ENCODE data around the gene AHSG.
"Not testable (repeated sequence)": the region's sequence is repeated elsewhere in the genome, so short reads cannot be mapped to it uniquely, and the experiment has no call there.

Gene AHSG

GRCh38 chr3:186621894-186622650, 9.2 kb downstream of the AHSG start:
- Histone ChIP-seq H3K9ac (ENCODE audit: low read depth, low read length) (no peak overlapping the region), H3K27me3 (ENCODE audit: control insufficient read depth, insufficient read depth, low read length) (peaks cover 26% of the 10 kb centered on the region), H3K4me2 (ENCODE audit: low read length) (no peak overlapping the region), H3K36me3 (ENCODE audit: insufficient read depth, low read length) (no peaks in the 10 kb centered on the region), H3K4me1 (ENCODE audit: control insufficient read depth, insufficient read depth, low read length) (peaks cover 5% of the 10 kb centered on the region), H3K9me3 (replicated peaks; ENCODE audit: low read length) (no peaks in the 10 kb centered on the region), H3K4me3 (ENCODE audit: low read length) (no peak overlapping the region)

- Histone ChIP-seq H3K9me3 (replicated peaks; ENCODE audit: low read length) (no peaks in the 10 kb centered on the region), H3K4me1 (ENCODE audit: control insufficient read depth, insufficient read depth, low read length) (no peaks in the 10 kb centered on the region), H3K9ac (ENCODE audit: low read depth, low read length) (no peak overlapping the region), H3K27me3 (ENCODE audit: control insufficient read depth, insufficient read depth, low read length) (peaks cover 24% of the 10 kb centered on the region), H3K4me2 (ENCODE audit: low read length) (no peak overlapping the region), H3K36me3 (ENCODE audit: insufficient read depth, low read length) (no peaks in the 10 kb centered on the region), H3K4me3 (ENCODE audit: low read length) (no peak overlapping the region)
These were observed 9.9 kb downstream of the AHSG start for GRCh38 chr3:186622651-186623310.

- H3K36me3 ChIP-seq (ENCODE audit: insufficient read depth, low read length): no peaks in the 10 kb centered on the region
- peaks cover 14% of the 10 kb centered on the region for H3K27me3 ChIP-seq (ENCODE audit: control insufficient read depth, insufficient read depth, low read length)
- no peaks in the 10 kb centered on the region for H3K4me1 ChIP-seq (ENCODE audit: control insufficient read depth, insufficient read depth, low read length)
- H3K9ac ChIP-seq (ENCODE audit: low read depth, low read length): no peak overlapping the region
- no peak overlapping the region for H3K4me3 ChIP-seq (ENCODE audit: low read length)
- no peak overlapping the region for H3K4me2 ChIP-seq (ENCODE audit: low read length)
- H3K9me3 ChIP-seq (replicated peaks; ENCODE audit: low read length): no peaks in the 10 kb centered on the region
These were observed 11.7 kb downstream of the AHSG start for GRCh38 chr3:186624598-186624997.

- H3K36me3 ChIP-seq (ENCODE audit: insufficient read depth, low read length): no peaks in the 10 kb centered on the region
- H3K4me1 ChIP-seq (ENCODE audit: control insufficient read depth, insufficient read depth, low read length): no peaks in the 10 kb centered on the region
- H3K9me3 ChIP-seq (replicated peaks; ENCODE audit: low read length): no peaks in the 10 kb centered on the region
- no peak overlapping the region for H3K4me3 ChIP-seq (ENCODE audit: low read length)
- H3K27me3 ChIP-seq (ENCODE audit: control insufficient read depth, insufficient read depth, low read length): peaks cover 15% of the 10 kb centered on the region
- no peak overlapping the region for H3K9ac ChIP-seq (ENCODE audit: low read depth, low read length)
- H3K4me2 ChIP-seq (ENCODE audit: low read length): no peak overlapping the region
These were observed 12.8 kb downstream of the AHSG start for GRCh38 chr3:186625600-186626042.

GRCh38 chr3:186626254-186626847, 13.5 kb downstream of the AHSG start:
- no peak overlapping the region for H3K4me2 ChIP-seq (ENCODE audit: low read length)
- H3K9me3 ChIP-seq (replicated peaks; ENCODE audit: low read length): no peaks in the 10 kb centered on the region
- no peaks in the 10 kb centered on the region for H3K36me3 ChIP-seq (ENCODE audit: insufficient read depth, low read length)
- H3K4me3 ChIP-seq (ENCODE audit: low read length): no peak overlapping the region
- H3K27me3 ChIP-seq (ENCODE audit: control insufficient read depth, insufficient read depth, low read length): peaks cover 15% of the 10 kb centered on the region
- no peak overlapping the region for H3K9ac ChIP-seq (ENCODE audit: low read depth, low read length)
- no peaks in the 10 kb centered on the region for H3K4me1 ChIP-seq (ENCODE audit: control insufficient read depth, insufficient read depth, low read length)

GRCh38 chr3:186627852-186628414, 15.1 kb downstream of the AHSG start:
- no peak overlapping the region for H3K4me2 ChIP-seq (ENCODE audit: low read length)
- no peaks in the 10 kb centered on the region for H3K36me3 ChIP-seq (ENCODE audit: insufficient read depth, low read length)
- H3K27me3 ChIP-seq (ENCODE audit: control insufficient read depth, insufficient read depth, low read length): peaks cover 13% of the 10 kb centered on the region
- no peaks in the 10 kb centered on the region for H3K9me3 ChIP-seq (replicated peaks; ENCODE audit: low read length)
- H3K4me1 ChIP-seq (ENCODE audit: control insufficient read depth, insufficient read depth, low read length): no peaks in the 10 kb centered on the region
- H3K9ac ChIP-seq (ENCODE audit: low read depth, low read length): no peak overlapping the region
- no peak overlapping the region for H3K4me3 ChIP-seq (ENCODE audit: low read length)

- H3K4me2 ChIP-seq (ENCODE audit: low read length): no peak overlapping the region
- H3K4me3 ChIP-seq (ENCODE audit: low read length): no peak overlapping the region
- H3K9ac ChIP-seq (ENCODE audit: low read depth, low read length): no peak overlapping the region
- H3K27me3 ChIP-seq (ENCODE audit: control insufficient read depth, insufficient read depth, low read length): peaks cover 10% of the 10 kb centered on the region
- H3K36me3 ChIP-seq (ENCODE audit: insufficient read depth, low read length): no peaks in the 10 kb centered on the region
- no peaks in the 10 kb centered on the region for H3K4me1 ChIP-seq (ENCODE audit: control insufficient read depth, insufficient read depth, low read length)
- no peaks in the 10 kb centered on the region for H3K9me3 ChIP-seq (replicated peaks; ENCODE audit: low read length)
These were observed 15.9 kb downstream of the AHSG start for GRCh38 chr3:186628756-186629155.

GRCh38 chr3:186630950-186631641, 18.2 kb downstream of the AHSG start:
- Histone ChIP-seq H3K9ac (ENCODE audit: low read depth, low read length) (no peak overlapping the region), H3K9me3 (replicated peaks; ENCODE audit: low read length) (no peaks in the 10 kb centered on the region), H3K4me3 (ENCODE audit: low read length) (no peak overlapping the region), H3K36me3 (ENCODE audit: insufficient read depth, low read length) (no peaks in the 10 kb centered on the region), H3K4me2 (ENCODE audit: low read length) (no peak overlapping the region), H3K27me3 (ENCODE audit: control insufficient read depth, insufficient read depth, low read length) (peaks cover 13% of the 10 kb centered on the region), H3K4me1 (ENCODE audit: control insufficient read depth, insufficient read depth, low read length) (no peaks in the 10 kb centered on the region)

GRCh38 chr3:186633481-186633880, 20.6 kb downstream of the AHSG start:
- H3K4me1 ChIP-seq (ENCODE audit: control insufficient read depth, insufficient read depth, low read length): no peaks in the 10 kb centered on the region
- H3K4me3 ChIP-seq (ENCODE audit: low read length): no peak overlapping the region
- H3K36me3 ChIP-seq (ENCODE audit: insufficient read depth, low read length): no peaks in the 10 kb centered on the region
- peaks cover 16% of the 10 kb centered on the region for H3K27me3 ChIP-seq (ENCODE audit: control insufficient read depth, insufficient read depth, low read length)
- H3K9ac ChIP-seq (ENCODE audit: low read depth, low read length): no peak overlapping the region
- no peaks in the 10 kb centered on the region for H3K9me3 ChIP-seq (replicated peaks; ENCODE audit: low read length)
- H3K4me2 ChIP-seq (ENCODE audit: low read length): no peak overlapping the region

GRCh38 chr3:186634207-186634606, 21.3 kb downstream of the AHSG start:
- not testable (repeated sequence) for H3K4me2 ChIP-seq (ENCODE audit: low read length); H3K9ac ChIP-seq (ENCODE audit: low read depth, low read length)

GRCh38 chr3:186635532-186635931, 22.7 kb downstream of the AHSG start:
- Histone ChIP-seq H3K27me3 (ENCODE audit: control insufficient read depth, insufficient read depth, low read length) (peaks cover 27% of the 10 kb centered on the region), H3K4me1 (ENCODE audit: control insufficient read depth, insufficient read depth, low read length) (peaks cover under 1% of the 10 kb centered on the region), H3K4me2 (ENCODE audit: low read length) (no peak overlapping the region), H3K4me3 (ENCODE audit: low read length) (no peak overlapping the region), H3K36me3 (ENCODE audit: insufficient read depth, low read length) (no peaks in the 10 kb centered on the region), H3K9ac (ENCODE audit: low read depth, low read length) (no peak overlapping the region), H3K9me3 (replicated peaks; ENCODE audit: low read length) (no peaks in the 10 kb centered on the region)

More at GRCh38 chr3:186634207-186634606, 21.3 kb downstream of the AHSG start:
- not testable (repeated sequence) for H3K36me3 ChIP-seq (ENCODE audit: insufficient read depth, low read length); H3K4me1 ChIP-seq (ENCODE audit: control insufficient read depth, insufficient read depth, low read length); H3K9me3 ChIP-seq (replicated peaks; ENCODE audit: low read length); H3K4me3 ChIP-seq (ENCODE audit: low read length)
- H3K27me3 ChIP-seq (ENCODE audit: control insufficient read depth, insufficient read depth, low read length): peaks cover 19% of the 10 kb centered on the region

Data from skeletal muscle satellite cell (primary cell).